Mesothelial cell of epicardium (in vitro differentiated cells): ENCODE data around the gene BBIP1. TPM values are rescaled to one million over a fixed set of nuclear protein-coding genes. Genes with fewer than 3 reads are reported as not detected.

Experiments used
- DNase-seq, 2 experiments: peaks; one replicate each; pipeline ENCODE4 v3.0.0; 2021; ENCODE audit warnings: low spot score in 2 of 2; ENCODE audit not compliant: unreplicated experiment in 2 of 2
- H3K27ac Mint-ChIP-seq: 2 replicates; pipeline ENCODE4 v1.8.0; 2021; ENCODE audit warnings: mixed read lengths
- H3K27me3 Mint-ChIP-seq: 2 replicates; pipeline ENCODE4 v1.8.0; 2021; ENCODE audit warnings: low read depth, mixed read lengths
- H3K36me3 Mint-ChIP-seq: 2 replicates; pipeline ENCODE4 v1.8.0; 2021; ENCODE audit warnings: mixed read lengths
- H3K4me1 Mint-ChIP-seq: 2 replicates; pipeline ENCODE4 v1.8.0; 2021; ENCODE audit warnings: mixed read lengths
- H3K4me3 Mint-ChIP-seq: 2 replicates; pipeline ENCODE4 v1.8.0; 2021; ENCODE audit warnings: mild to moderate bottlenecking, moderate library complexity, mixed read lengths
- H3K9me3 Mint-ChIP-seq: 2 replicates; pipeline ENCODE4 v1.8.0; 2021; ENCODE audit warnings: mixed read lengths
- total RNA-seq: library from RNA; stranded (reverse); gene quantifications from 3 replicates; pipeline ENCODE4 v1.2.1, GENCODE V29; 2021
- TF ChIP-seq, protein P1 (sequence below): fragments of 200-600 bp; sonication (generic); IDR thresholded peaks from one replicate; pipeline ENCODE4 v1.5.0; 2021; ENCODE audit warnings: antibody characterized with exemption; ENCODE audit not compliant: unreplicated experiment

BBIP1 gene
- total RNA-seq, 1 donor from 2014 or later: 16.3 TPM

DNA sequence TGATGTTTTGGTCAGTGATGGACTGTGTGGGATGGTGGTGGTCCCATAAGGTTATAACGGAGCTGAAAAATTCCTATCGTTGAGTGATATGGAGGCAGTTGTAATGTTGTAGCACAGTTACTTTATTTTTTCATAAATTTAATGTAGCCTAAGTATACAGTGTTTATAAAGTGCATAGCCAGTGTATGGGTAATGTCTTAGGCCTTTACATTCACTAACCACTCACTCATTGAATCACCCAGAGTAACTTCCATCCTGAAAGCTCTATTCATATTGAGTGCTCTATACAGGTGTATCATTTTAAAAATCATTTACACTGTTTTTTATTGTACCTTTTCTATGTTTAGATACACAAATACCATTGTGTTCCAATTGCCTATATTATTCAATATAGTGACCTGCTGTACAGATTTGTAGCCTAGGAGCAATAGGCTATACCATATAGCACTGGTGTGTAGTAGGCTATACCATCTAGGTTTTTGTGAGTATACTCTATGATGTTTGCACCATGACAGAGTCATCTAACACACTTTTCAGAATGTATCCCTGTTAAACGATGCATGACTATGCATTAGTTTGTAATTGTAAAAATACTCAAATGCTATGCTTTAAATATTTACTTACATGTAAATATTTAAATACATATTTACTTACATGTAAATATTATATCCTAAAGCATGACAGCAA, 26.2 kb downstream of the BBIP1 start:
- Mint-ChIP-seq H3K4me1 (no peaks in the 10 kb centered on the region), H3K4me3 (no peak overlapping the region), H3K9me3 (no peaks in the 10 kb centered on the region), H3K27ac (no peak overlapping the region), H3K36me3 (peaks cover 28% of the 10 kb centered on the region), H3K27me3 (no peaks in the 10 kb centered on the region)
- DNase-seq: no peak
- TF ChIP-seq, protein P1, sequence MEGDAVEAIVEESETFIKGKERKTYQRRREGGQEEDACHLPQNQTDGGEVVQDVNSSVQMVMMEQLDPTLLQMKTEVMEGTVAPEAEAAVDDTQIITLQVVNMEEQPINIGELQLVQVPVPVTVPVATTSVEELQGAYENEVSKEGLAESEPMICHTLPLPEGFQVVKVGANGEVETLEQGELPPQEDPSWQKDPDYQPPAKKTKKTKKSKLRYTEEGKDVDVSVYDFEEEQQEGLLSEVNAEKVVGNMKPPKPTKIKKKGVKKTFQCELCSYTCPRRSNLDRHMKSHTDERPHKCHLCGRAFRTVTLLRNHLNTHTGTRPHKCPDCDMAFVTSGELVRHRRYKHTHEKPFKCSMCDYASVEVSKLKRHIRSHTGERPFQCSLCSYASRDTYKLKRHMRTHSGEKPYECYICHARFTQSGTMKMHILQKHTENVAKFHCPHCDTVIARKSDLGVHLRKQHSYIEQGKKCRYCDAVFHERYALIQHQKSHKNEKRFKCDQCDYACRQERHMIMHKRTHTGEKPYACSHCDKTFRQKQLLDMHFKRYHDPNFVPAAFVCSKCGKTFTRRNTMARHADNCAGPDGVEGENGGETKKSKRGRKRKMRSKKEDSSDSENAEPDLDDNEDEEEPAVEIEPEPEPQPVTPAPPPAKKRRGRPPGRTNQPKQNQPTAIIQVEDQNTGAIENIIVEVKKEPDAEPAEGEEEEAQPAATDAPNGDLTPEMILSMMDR: no peak

DNA sequence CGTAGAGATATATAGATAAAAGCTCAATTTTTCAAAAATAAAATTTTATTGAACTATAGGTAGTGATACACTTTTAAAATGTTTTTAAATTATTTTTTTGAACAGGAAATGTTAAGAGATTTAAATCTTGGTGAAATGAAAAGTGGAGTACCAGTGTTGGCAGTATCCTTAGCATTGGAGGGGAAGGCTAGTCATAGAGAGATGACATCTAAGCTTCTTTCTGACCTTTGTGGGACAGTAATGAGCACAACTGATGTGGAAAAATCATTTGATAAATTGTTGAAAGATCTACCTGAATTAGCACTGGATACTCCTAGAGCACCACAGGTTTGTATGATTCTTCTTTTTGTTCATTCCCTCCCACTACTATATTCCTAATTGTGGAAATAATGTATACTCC, 31.4 kb downstream of the BBIP1 start:
- Mint-ChIP-seq H3K36me3 (peaks cover 32% of the 10 kb centered on the region), H3K9me3 (no peaks in the 10 kb centered on the region), H3K4me3 (no peak overlapping the region), H3K4me1 (no peaks in the 10 kb centered on the region), H3K27me3 (no peaks in the 10 kb centered on the region), H3K27ac (no peak overlapping the region)
- DNase-seq: no peak
- TF ChIP-seq, protein P1: no peak

DNA sequence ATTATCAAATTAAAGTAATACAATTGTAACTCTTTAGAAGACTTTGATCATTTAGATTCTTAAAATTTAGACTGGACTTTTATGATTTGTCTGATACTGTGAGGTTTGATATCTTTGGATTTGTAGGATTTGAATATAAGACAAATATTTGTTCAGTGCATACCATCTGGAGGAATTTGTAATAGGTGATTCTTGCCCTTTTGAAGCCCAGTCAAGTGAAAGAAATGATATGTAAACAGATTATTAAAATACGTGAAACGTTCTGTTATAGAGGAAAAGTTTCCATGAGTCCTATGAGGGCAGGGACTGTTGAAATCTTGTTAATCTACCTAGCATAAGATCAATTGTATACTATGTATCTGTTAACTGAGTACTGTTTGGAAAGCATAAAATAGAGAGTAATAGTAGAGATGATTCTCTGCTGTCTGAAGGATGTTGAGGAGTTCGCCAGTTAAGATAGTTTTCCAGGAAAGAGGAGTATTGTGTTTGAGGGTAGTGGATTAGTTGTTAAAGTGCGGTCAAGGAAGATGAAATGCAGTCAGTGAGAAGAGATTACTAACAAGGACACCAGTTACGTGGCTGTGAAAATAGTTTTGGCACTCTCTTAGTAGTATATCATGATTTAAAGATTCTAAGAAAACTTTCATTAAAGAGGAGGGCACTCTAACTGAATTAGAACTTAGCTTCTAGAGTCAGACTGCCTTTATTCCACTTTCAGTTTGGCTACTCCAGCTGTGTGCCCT, 32.9 kb downstream of the BBIP1 start:
- no peak overlapping the region for H3K4me3 Mint-ChIP-seq
- H3K27ac Mint-ChIP-seq: peak overlapping the region; percentile 23
- no peaks in the 10 kb centered on the region for H3K9me3 Mint-ChIP-seq
- H3K27me3 Mint-ChIP-seq: no peaks in the 10 kb centered on the region
- DNase-seq: no peak
- TF ChIP-seq, protein P1: no peak
- H3K4me1 Mint-ChIP-seq: peaks cover 3% of the 10 kb centered on the region
- H3K36me3 Mint-ChIP-seq: peaks cover 37% of the 10 kb centered on the region

DNA sequence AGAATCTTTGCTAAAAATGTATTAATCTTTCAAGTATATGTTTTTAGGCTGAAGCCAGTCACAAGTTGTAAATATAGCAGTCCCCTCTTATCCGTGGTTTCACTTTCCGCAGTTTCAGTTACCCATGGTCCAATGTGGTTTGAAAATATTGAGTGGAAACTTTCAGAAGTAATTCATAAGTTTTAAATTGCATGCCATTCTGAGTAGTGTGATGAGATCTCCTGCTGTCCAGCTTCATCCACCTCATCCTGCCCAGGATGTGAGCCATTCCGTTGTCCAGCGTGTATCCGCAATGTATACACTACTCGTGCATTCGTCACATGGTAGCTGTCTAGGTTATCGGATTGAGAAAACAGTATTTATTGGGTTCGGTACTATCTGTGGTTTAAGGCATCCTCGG, 35.1 kb downstream of the BBIP1 start:
- Mint-ChIP-seq H3K4me1 (peaks cover 6% of the 10 kb centered on the region), H3K36me3 (peaks cover 33% of the 10 kb centered on the region), H3K4me3 (no peak overlapping the region), H3K27ac (no peak overlapping the region), H3K27me3 (no peaks in the 10 kb centered on the region), H3K9me3 (no peaks in the 10 kb centered on the region)
- no peak for DNase-seq
- TF ChIP-seq, protein P1: no peak

DNA sequence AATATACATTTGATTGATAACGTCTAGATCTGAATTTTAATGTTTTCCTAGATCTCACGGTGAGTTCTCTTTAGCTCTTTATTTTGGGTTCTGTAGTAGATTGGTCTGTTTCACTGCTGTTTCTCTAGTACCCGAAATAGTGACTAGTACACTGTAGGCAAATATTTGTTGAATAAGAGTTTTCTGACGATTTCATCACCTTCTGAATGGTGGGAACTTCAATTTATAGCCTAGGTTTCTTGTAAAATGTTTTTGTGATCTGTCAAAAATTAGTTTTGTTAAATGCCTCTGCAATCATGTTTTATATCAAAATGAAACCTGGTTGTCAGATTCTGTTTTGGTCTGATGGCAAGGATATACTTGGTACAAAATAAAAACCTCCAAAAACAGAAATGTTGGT, 37.1 kb downstream of the BBIP1 start:
- H3K27me3 Mint-ChIP-seq: no peaks in the 10 kb centered on the region
- peaks cover 30% of the 10 kb centered on the region for H3K36me3 Mint-ChIP-seq
- no peaks in the 10 kb centered on the region for H3K9me3 Mint-ChIP-seq
- H3K4me1 Mint-ChIP-seq: peaks cover 7% of the 10 kb centered on the region
- H3K4me3 Mint-ChIP-seq: no peak overlapping the region
- no peak overlapping the region for H3K27ac Mint-ChIP-seq
- TF ChIP-seq, protein P1: no peak
- no peak for DNase-seq
